A673 (cell line): ENCODE measurements around the gene COX5B. TPM values are rescaled to one million over a fixed set of nuclear protein-coding genes. Genes with fewer than 3 reads are reported as not detected.
"Not testable (repeated sequence)": the region's sequence is repeated elsewhere in the genome, so short reads cannot be mapped to it uniquely, and the experiment has no call there.

Source experiments
- BruUV-seq: library from RNA; stranded (reverse); fragments of 400-500 nt; replicated peaks from 2 replicates; lab custom pipeline; 2021; lab: Mats Ljungman, UMichigan
- CTCF ChIA-PET: fragments of 300-600 bp; sonication (Branson Sonifier 250); formaldehyde crosslinking; loops from one replicate; lab custom pipeline; 2022; ENCODE audit warnings: antibody characterized with exemption; lab: Charles Lee
- POLR2A ChIA-PET: fragments of 300-600 bp; sonication (Branson Sonifier 250); formaldehyde crosslinking; loops from one replicate; lab custom pipeline; 2022; ENCODE audit warnings: antibody characterized with exemption; ENCODE audit not compliant: low non-redundant PET; lab: Charles Lee
- DNase-seq: peaks from one replicate; pipeline ENCODE4 v3.0.0-alpha.2; 2015; ENCODE audit warnings: low spot score
- H3K27ac ChIP-seq: fragments of 200-600 bp; sonication (generic); 2 replicates; pipeline ENCODE4 v1.5.1; 2016; ENCODE audit warnings: mixed run types, low read depth, mild to moderate bottlenecking, mixed read lengths, antibody characterized with exemption, low read length; ENCODE audit not compliant: poor library complexity, severe bottlenecking
- H3K27me3 ChIP-seq: fragments of 200-600 bp; sonication (generic); replicated peaks from 2 replicates; pipeline ENCODE4 v1.6.1; 2017; ENCODE audit warnings: mixed run types, low read depth, mild to moderate bottlenecking, mixed read lengths, antibody characterized with exemption, low read length; ENCODE audit not compliant: insufficient read depth, poor library complexity
- H3K36me3 ChIP-seq: fragments of 200-600 bp; sonication (generic); 2 replicates; pipeline ENCODE4 v1.6.1; 2016; ENCODE audit warnings: mixed run types, mild to moderate bottlenecking, mixed read lengths, antibody characterized with exemption, low read length; ENCODE audit not compliant: insufficient read depth, poor library complexity, severe bottlenecking
- H3K4me1 ChIP-seq: fragments of 200-600 bp; sonication (generic); 2 replicates; pipeline ENCODE4 v1.6.1; 2017; ENCODE audit warnings: mixed run types, mild to moderate bottlenecking, mixed read lengths, antibody characterized with exemption, low read length; ENCODE audit not compliant: insufficient read depth, poor library complexity, severe bottlenecking
- H3K4me3 ChIP-seq: fragments of 200-600 bp; sonication (generic); 2 replicates; pipeline ENCODE4 v1.5.1; 2016; ENCODE audit warnings: low read depth, mixed run types, mild to moderate bottlenecking, mixed read lengths, low read length; ENCODE audit not compliant: poor library complexity, severe bottlenecking
- H3K9me3 ChIP-seq: fragments of 200-600 bp; sonication (generic); 2 replicates; pipeline ENCODE4 v1.6.1; 2016; ENCODE audit warnings: mixed run types, low read depth, mild to moderate bottlenecking, mixed read lengths, antibody characterized with exemption, low read length; ENCODE audit not compliant: poor library complexity, severe bottlenecking
- EZH2 ChIP-seq: fragments of 200-600 bp; sonication (generic); IDR thresholded peaks from 2 replicates; pipeline ENCODE4 v1.6.1; 2017; ENCODE audit warnings: borderline replicate concordance, low read depth, mild to moderate bottlenecking, mixed read lengths, antibody characterized with exemption, low read length; ENCODE audit not compliant: poor library complexity, severe bottlenecking
- intact Hi-C: fragments of 100-400 bp; cut with micrococcal nuclease; formaldehyde crosslinking; loops from one replicate; pipeline ENCODE4 v1.10.0; 2022; ENCODE audit not compliant: unreplicated experiment
- total RNA-seq: library from RNA; stranded (reverse); gene quantifications from 2 replicates; pipeline ENCODE4 v1.2.3, GENCODE V29; 2021
- TF ChIP-seq, protein P1 (sequence below): fragments of 300-800, 200-600 bp; sonication (generic); conservative IDR thresholded peaks from 2 replicates; pipeline ENCODE4 v1.5.1; 2017; ENCODE audit warnings: low read depth, mild to moderate bottlenecking, antibody characterized with exemption, low read length, moderate library complexity, mixed read lengths

The COX5B gene
- total RNA-seq, 1 experiment from 2014 or later, result 205 TPM

- H3K27ac ChIP-seq, CTCF ChIA-PET, POLR2A ChIA-PET, BruUV-seq, H3K4me1 ChIP-seq, H3K4me3 ChIP-seq, H3K9me3 ChIP-seq, DNase-seq, intact Hi-C loops, H3K27me3 ChIP-seq, H3K36me3 ChIP-seq: not testable (repeated sequence)
These were observed 34.0 kb upstream of the COX5B start for GRCh38 chr2:97611895-97612294.

DNA sequence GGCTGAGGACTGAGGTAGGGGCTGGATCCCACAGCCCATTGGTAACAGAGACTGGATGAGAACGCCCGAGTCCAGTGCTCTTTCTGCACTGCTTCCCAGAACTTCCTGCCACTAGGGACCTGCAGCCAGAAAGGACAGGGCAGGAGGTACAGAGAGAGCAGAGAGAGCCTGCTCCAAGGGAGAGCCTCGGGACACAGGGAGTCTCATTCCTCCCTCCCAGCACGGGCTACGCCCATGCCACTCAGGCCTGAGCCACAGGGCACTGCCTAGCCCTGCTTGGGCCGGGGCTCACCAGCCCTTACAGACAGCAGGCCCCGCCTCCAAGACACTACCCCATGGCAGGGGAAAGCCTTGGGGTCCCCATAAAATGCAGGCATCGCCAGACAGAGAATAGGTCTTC, 30.1 kb upstream of the COX5B start:
- BruUV-seq, CTCF ChIA-PET: not testable (repeated sequence)

DNA sequence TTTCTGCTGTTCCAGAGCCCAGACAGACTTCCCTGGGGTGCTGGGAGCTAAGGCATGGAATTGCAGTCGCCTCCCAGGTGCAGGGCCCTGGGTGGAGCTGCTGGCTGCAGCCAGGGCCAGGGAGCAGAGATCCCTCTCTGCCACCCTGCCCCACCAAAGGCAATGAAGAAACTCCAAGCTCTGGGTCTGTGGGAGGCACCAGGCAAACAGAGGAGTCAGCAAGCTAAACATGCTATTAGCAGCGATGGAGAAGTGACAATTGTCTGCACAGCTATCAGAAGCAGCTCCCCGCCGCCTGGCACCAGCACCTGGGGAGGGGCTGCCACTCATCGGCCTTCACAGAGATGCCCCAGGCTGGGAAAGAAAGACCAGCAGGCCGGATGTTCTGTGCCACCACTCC, 28.0 kb upstream of the COX5B start:
- no peaks in the 10 kb centered on the region for H3K4me1 ChIP-seq
- no peaks in the 10 kb centered on the region for H3K36me3 ChIP-seq
- intact Hi-C loops, result no loop called here
- no peaks in the 10 kb centered on the region for H3K9me3 ChIP-seq
- no TSS peak for BruUV-seq
- POLR2A ChIA-PET, result no interaction called here
- CTCF ChIA-PET, result no interaction called here
- no peak for TF ChIP-seq EZH2
- TF ChIP-seq, protein P1, sequence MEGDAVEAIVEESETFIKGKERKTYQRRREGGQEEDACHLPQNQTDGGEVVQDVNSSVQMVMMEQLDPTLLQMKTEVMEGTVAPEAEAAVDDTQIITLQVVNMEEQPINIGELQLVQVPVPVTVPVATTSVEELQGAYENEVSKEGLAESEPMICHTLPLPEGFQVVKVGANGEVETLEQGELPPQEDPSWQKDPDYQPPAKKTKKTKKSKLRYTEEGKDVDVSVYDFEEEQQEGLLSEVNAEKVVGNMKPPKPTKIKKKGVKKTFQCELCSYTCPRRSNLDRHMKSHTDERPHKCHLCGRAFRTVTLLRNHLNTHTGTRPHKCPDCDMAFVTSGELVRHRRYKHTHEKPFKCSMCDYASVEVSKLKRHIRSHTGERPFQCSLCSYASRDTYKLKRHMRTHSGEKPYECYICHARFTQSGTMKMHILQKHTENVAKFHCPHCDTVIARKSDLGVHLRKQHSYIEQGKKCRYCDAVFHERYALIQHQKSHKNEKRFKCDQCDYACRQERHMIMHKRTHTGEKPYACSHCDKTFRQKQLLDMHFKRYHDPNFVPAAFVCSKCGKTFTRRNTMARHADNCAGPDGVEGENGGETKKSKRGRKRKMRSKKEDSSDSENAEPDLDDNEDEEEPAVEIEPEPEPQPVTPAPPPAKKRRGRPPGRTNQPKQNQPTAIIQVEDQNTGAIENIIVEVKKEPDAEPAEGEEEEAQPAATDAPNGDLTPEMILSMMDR, result no peak
- DNase-seq, result no peak
- no peak overlapping the region for H3K27ac ChIP-seq
- H3K4me3 ChIP-seq, result no peak overlapping the region
- H3K27me3 ChIP-seq, result no peaks in the 10 kb centered on the region

More for the DNA sequence above, 30.1 kb upstream of the COX5B start:
- DNase-seq, H3K27ac ChIP-seq, H3K4me3 ChIP-seq, H3K36me3 ChIP-seq, H3K4me1 ChIP-seq, intact Hi-C loops, POLR2A ChIA-PET, H3K9me3 ChIP-seq, H3K27me3 ChIP-seq: not testable (repeated sequence)

- H3K27me3 ChIP-seq, H3K4me1 ChIP-seq, BruUV-seq, H3K9me3 ChIP-seq, H3K27ac ChIP-seq, H3K4me3 ChIP-seq, H3K36me3 ChIP-seq, POLR2A ChIA-PET, intact Hi-C loops, CTCF ChIA-PET: not testable (repeated sequence)
- peak; percentile 19 for DNase-seq
These were observed 26.7 kb upstream of the COX5B start for GRCh38 chr2:97618939-97619827.

GRCh38 chr2:97620492-97620891, 25.4 kb upstream of the COX5B start:
- BruUV-seq, H3K4me3 ChIP-seq, POLR2A ChIA-PET, H3K36me3 ChIP-seq, intact Hi-C loops, H3K9me3 ChIP-seq, H3K27me3 ChIP-seq, H3K4me1 ChIP-seq, DNase-seq, H3K27ac ChIP-seq, CTCF ChIA-PET: not testable (repeated sequence)

GRCh38 chr2:97622976-97623375, 22.9 kb upstream of the COX5B start:
- POLR2A ChIA-PET, result interaction anchor here (0.7 kb wide), 1 partner anchor 1559 kb away, joined by 13 read pairs; no protein-coding TSS in a partner anchor
- H3K4me3 ChIP-seq, BruUV-seq, H3K27ac ChIP-seq, intact Hi-C loops, CTCF ChIA-PET, H3K4me1 ChIP-seq, H3K36me3 ChIP-seq, H3K27me3 ChIP-seq, H3K9me3 ChIP-seq, DNase-seq: not testable (repeated sequence)
